ENCODE measurements around the gene KYAT1.

The KYAT1 gene

GRCh38 chr9:128916745-128917144, 35.0 kb upstream of the KYAT1 start:
- POLR2A ChIA-PET: no interaction called here
- CTCF ChIA-PET: interaction anchor here (2.0 kb wide), 2 partner anchors 9 to 12 kb away, joined by 6 to 10 read pairs; no protein-coding TSS in a partner anchor
- no peak for TF ChIP-seq CTCF (IDR thresholded peaks at IDR 0.05; ENCODE audit: control extremely low read depth, extremely low read depth, low read depth, missing control alignments)
- DNase-seq (ENCODE audit: extremely low spot score): no peak

- ChIA-PET CTCF (interaction anchor here (2.0 kb wide), 2 partner anchors 10 to 12 kb away, joined by 6 to 10 read pairs; no protein-coding TSS in a partner anchor), POLR2A (no interaction called here)
- DNase-seq (ENCODE audit: extremely low spot score): no peak
- TF ChIP-seq CTCF (IDR thresholded peaks at IDR 0.05; ENCODE audit: control extremely low read depth, extremely low read depth, low read depth, missing control alignments): no peak
Observed at GRCh38 chr9:128916204-128916603, 34.5 kb upstream of the KYAT1 start.

GRCh38 chr9:128913995-128914772, 32.4 kb upstream of the KYAT1 start:
- CTCF ChIA-PET: interaction anchor here (1.3 to 1.5 kb wide), 2 partner anchors 21 to 96 kb away, joined by 3 to 4 read pairs; no protein-coding TSS in a partner anchor
- DNase-seq (ENCODE audit: extremely low spot score): no peak
- POLR2A ChIA-PET: interaction anchor here (0.6 kb wide), 1 partner anchor 35 kb away, joined by 4 read pairs; no protein-coding TSS in a partner anchor
- TF ChIP-seq CTCF (IDR thresholded peaks at IDR 0.05; ENCODE audit: control extremely low read depth, extremely low read depth, low read depth, missing control alignments): no peak

- ChIA-PET CTCF (no interaction called here), POLR2A (no interaction called here)
- no peak for TF ChIP-seq CTCF (IDR thresholded peaks at IDR 0.05; ENCODE audit: control extremely low read depth, extremely low read depth, low read depth, missing control alignments)
- no peak for DNase-seq (ENCODE audit: extremely low spot score)
Observed at GRCh38 chr9:128913048-128913900, 31.5 kb upstream of the KYAT1 start.

- TF ChIP-seq CTCF (IDR thresholded peaks at IDR 0.05; ENCODE audit: control extremely low read depth, extremely low read depth, low read depth, missing control alignments): no peak
- no peak for DNase-seq (ENCODE audit: extremely low spot score)
- CTCF ChIA-PET: no interaction called here
- POLR2A ChIA-PET: no interaction called here
Observed at GRCh38 chr9:128912270-128912853, 30.6 kb upstream of the KYAT1 start.

- ChIA-PET POLR2A (no interaction called here), CTCF (interaction anchor here (1.5 kb wide), 1 partner anchor 22 kb away, joined by 3 read pairs; no protein-coding TSS in a partner anchor)
- no peak for TF ChIP-seq CTCF (IDR thresholded peaks at IDR 0.05; ENCODE audit: control extremely low read depth, extremely low read depth, low read depth, missing control alignments)
- no peak for DNase-seq (ENCODE audit: extremely low spot score)
Observed at GRCh38 chr9:128911529-128912035, 29.8 kb upstream of the KYAT1 start.
